Cardiac muscle cell (in vitro differentiated cells and primary cell): ENCODE data around the gene GRID1. TPM values are rescaled to one million over a fixed set of nuclear protein-coding genes. Genes with fewer than 3 reads are reported as not detected.

Experiments used
- DNase-seq, 2 donors: peaks; one replicate each; pipeline versions ENCODE4 v3.0.0 to v3.0.0-alpha.2; 2010 to 2017; ENCODE audit warnings: low read depth in 1 of 2, low spot score in 1 of 2
- H3K27ac ChIP-seq: fragments of 200-600 bp; sonication (generic); 2 replicates; pipeline ENCODE4 v1.5.1; 2016
- H3K27me3 ChIP-seq: fragments of 200-600 bp; sonication (generic); 2 replicates; pipeline ENCODE4 v1.6.0; 2016; ENCODE audit warnings: control low read depth
- H3K36me3 ChIP-seq: fragments of 200-600 bp; sonication (generic); 2 replicates; pipeline ENCODE4 v1.5.1; 2016; ENCODE audit warnings: control low read depth
- H3K4me1 ChIP-seq: fragments of 200-600 bp; sonication (generic); 2 replicates; pipeline ENCODE4 v1.8.1; 2017; ENCODE audit warnings: low read depth, mild to moderate bottlenecking, mixed run types
- H3K4me3 ChIP-seq: fragments of 200-600 bp; sonication (generic); 2 replicates; pipeline ENCODE4 v1.5.1; 2016; ENCODE audit warnings: mild to moderate bottlenecking
- H3K9me3 ChIP-seq: fragments of 200-600 bp; sonication (generic); 2 replicates; pipeline ENCODE4 v1.5.1; 2017; ENCODE audit warnings: low read depth, mild to moderate bottlenecking, control low read depth
- polyA plus RNA-seq: library from polyadenylated mRNA; unstranded; fragments of >200 nt; fragmentation: Nextera tagmentation; extraction: Ambion mirVana; gene quantifications from 2 replicates; pipeline ENCODE4 v1.2.1, GENCODE V29; 2016
- total RNA-seq: library from RNA; depleted of rRNA; stranded (reverse); fragments of >200 nt; gene quantifications from 2 replicates; pipeline ENCODE4 v1.2.3, GENCODE V29; 2016
- TF ChIP-seq, protein P1 (sequence below): IDR thresholded peaks from 2 replicates; pipeline ENCODE4 v1.5.1; 2012; ENCODE audit warnings: low read depth, mild to moderate bottlenecking, low read length

Gene GRID1
- total and polyA plus RNA-seq, 2 experiments from 2014 or later, result 1.5 to 1.6 TPM

DNA sequence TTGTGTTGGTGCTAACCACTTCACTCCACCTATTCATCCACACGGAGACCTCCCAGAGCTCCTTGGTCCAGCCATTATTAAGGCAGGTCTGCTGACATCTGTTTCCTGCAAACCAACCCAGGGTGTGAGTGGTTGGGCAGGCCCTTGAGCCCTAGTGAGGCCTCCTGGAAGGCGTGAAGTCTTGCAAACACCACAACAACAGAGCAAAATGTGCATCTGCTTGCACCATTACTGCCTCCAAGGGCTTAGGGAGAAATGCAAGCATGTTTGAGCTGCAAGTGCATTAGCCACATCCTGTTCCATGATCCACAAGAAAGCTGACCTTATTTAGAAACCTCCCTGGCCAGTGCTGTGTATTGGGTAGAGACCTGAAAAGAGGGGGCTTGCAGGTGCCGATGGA is 325.5 kb downstream of the GRID1 start:
- no peak for DNase-seq

DNA sequence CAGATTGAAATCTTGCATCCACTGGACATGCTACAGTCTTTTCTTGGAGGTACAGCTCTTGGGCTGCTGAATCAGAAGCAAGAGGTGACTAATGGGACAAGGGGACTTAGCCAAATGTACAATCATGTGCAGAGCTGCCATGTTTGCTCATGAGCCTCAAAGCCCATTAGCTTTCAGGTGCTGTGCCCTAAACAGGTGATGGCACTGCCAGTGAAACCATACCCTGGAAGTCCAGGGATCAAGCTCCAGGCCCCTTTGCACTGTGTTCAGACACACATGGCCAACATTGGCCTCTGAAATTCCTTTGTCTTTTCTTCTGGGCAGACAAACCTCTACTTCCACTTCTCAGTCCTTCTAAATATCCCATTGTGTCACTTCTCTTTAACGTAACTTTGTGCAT is 328.2 kb downstream of the GRID1 start:
- TF ChIP-seq, protein P1, sequence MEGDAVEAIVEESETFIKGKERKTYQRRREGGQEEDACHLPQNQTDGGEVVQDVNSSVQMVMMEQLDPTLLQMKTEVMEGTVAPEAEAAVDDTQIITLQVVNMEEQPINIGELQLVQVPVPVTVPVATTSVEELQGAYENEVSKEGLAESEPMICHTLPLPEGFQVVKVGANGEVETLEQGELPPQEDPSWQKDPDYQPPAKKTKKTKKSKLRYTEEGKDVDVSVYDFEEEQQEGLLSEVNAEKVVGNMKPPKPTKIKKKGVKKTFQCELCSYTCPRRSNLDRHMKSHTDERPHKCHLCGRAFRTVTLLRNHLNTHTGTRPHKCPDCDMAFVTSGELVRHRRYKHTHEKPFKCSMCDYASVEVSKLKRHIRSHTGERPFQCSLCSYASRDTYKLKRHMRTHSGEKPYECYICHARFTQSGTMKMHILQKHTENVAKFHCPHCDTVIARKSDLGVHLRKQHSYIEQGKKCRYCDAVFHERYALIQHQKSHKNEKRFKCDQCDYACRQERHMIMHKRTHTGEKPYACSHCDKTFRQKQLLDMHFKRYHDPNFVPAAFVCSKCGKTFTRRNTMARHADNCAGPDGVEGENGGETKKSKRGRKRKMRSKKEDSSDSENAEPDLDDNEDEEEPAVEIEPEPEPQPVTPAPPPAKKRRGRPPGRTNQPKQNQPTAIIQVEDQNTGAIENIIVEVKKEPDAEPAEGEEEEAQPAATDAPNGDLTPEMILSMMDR, result no peak

More for the DNA sequence above, 325.5 kb downstream of the GRID1 start:
- H3K9me3 ChIP-seq, result no peaks in the 10 kb centered on the region
- no peaks in the 10 kb centered on the region for H3K36me3 ChIP-seq
- no peak overlapping the region for H3K27ac ChIP-seq
- no peak overlapping the region for H3K4me3 ChIP-seq
- TF ChIP-seq, protein P1, result no peak
- H3K27me3 ChIP-seq, result no peaks in the 10 kb centered on the region
- H3K4me1 ChIP-seq, result no peaks in the 10 kb centered on the region

DNA sequence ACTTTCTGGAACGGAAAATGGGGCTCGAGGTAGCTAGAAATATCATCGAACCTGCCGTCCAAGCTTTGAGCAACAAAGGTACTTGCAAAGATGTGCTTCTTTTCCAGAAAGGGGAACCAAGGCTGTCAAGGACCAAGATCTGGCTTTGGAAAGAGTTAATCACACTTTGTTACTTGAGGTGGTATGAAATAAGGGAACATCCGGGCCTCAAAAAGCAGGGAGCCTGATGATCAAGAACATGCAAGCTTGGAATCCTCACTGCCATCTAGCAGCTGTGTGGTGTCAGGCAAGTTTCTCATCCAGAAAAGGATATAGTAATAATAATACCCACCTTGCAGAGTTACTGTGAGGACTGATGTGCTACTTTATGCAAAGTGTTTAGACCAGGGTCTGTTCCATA is 329.5 kb downstream of the GRID1 start:
- Histone ChIP-seq H3K9me3 (no peaks in the 10 kb centered on the region), H3K4me1 (no peaks in the 10 kb centered on the region), H3K4me3 (no peak overlapping the region), H3K27me3 (no peaks in the 10 kb centered on the region), H3K27ac (no peak overlapping the region), H3K36me3 (no peaks in the 10 kb centered on the region)
- DNase-seq, result no peak
- TF ChIP-seq, protein P1, result no peak

More for the DNA sequence above, 328.2 kb downstream of the GRID1 start:
- H3K9me3 ChIP-seq, result no peaks in the 10 kb centered on the region
- H3K27me3 ChIP-seq, result no peaks in the 10 kb centered on the region
- H3K4me1 ChIP-seq, result no peaks in the 10 kb centered on the region
- H3K27ac ChIP-seq, result no peak overlapping the region
- no peak overlapping the region for H3K4me3 ChIP-seq
- H3K36me3 ChIP-seq, result no peaks in the 10 kb centered on the region
- no peak for DNase-seq

DNA sequence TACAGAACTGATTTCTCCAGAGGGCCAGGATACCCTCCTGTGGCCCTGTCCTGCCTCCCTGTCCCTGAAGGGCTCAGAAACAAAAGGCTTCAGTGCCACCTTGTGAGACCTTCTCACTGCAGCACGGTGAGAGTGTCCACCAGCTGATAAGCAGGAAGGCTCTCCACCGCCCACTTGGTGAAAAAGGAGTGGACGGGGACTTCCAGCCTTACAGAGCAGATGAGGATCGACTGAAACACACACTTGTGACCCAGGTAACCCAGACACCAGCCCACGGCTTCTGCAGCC is 330.1 kb downstream of the GRID1 start:
- TF ChIP-seq, protein P1, result no peak
- H3K27ac ChIP-seq, result no peak overlapping the region
- no peaks in the 10 kb centered on the region for H3K9me3 ChIP-seq
- H3K4me3 ChIP-seq, result no peak overlapping the region
- H3K4me1 ChIP-seq, result no peaks in the 10 kb centered on the region
- H3K36me3 ChIP-seq, result no peaks in the 10 kb centered on the region
- no peaks in the 10 kb centered on the region for H3K27me3 ChIP-seq
- DNase-seq, result no peak

DNA sequence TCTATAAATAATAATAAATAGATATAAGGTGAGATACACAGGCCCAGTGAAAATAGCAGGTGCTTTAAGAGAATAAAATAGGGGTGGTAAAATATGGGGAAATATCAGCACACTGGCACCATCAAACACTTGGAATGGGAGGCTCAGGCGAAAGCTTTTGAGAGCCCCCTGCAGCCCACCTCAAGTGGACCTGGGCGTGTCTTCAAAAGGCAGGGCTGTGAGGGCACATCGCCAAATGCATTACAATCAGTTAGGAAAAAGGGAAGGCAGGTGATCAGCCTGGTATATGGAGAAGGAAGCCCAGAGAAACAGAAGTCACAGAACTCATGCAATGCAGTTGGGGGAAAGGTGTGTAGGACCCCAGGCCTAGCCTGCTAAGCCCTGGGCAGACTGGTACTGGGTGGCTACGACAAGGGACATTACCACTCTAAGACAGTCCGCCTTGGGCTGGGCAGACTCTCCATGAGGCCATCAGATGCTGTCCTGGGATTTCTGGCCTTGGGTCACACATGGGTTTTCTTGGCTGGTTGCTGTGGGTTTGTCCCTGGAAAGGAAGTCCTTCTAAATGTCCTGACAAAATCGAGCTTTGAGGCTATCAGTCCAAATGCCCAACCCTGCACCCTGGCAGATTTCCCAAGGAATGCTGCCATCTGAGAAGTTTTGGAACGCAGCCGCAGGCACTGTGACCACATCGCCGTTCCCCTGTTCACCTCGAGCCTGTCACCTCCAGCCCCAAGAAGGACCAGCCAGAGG is 330.6 kb downstream of the GRID1 start:
- Histone ChIP-seq H3K36me3 (no peaks in the 10 kb centered on the region), H3K4me3 (no peak overlapping the region), H3K9me3 (no peaks in the 10 kb centered on the region), H3K27me3 (no peaks in the 10 kb centered on the region), H3K27ac (no peak overlapping the region), H3K4me1 (no peaks in the 10 kb centered on the region)
- DNase-seq, result no peak
- TF ChIP-seq, protein P1, result no peak
